HL-60 (cell line): Measurements from ENCODE around the gene FAM184A.

Source experiments
- POLR2AphosphoS5 ChIP-seq: IDR thresholded peaks from 2 replicates; pipeline ENCODE4 v1.6.1; 2012; ENCODE audit warnings: low read depth
- SPI1 ChIP-seq: IDR thresholded peaks from 2 replicates; pipeline ENCODE4 v1.6.1; 2012; ENCODE audit warnings: low read depth, mild to moderate bottlenecking, borderline replicate concordance
- TF ChIP-seq, protein P1 (sequence below): IDR thresholded peaks from one replicate; pipeline ENCODE4 v1.5.1; 2011; ENCODE audit warnings: low read length, control low read depth, inconsistent platforms; ENCODE audit not compliant: insufficient read depth
- TF ChIP-seq, protein P2 (sequence below): IDR thresholded peaks from 2 replicates; pipeline ENCODE4 v1.6.1; 2012; ENCODE audit warnings: low read depth; ENCODE audit not compliant: insufficient replicate concordance

DNA sequence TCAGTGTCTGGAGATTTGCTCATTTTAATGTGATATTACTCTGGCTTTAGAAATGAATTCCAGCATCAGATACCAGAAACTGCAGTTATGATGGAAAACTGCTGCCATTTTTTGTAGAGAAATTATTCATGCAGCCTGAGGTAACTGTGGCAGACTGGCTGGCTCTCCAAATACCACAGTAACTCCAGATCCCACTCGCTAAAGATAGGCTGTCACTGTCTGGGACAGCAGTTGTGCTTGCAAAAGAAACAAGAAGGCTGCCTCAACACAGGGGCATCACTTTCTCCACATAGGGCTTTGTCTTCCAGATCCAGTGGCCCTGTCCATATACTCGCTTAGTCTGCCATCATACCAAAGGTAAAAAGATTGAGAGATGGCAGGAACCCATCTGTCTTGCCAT is 52.7 kb downstream of the FAM184A start:
- TF ChIP-seq, protein P1, sequence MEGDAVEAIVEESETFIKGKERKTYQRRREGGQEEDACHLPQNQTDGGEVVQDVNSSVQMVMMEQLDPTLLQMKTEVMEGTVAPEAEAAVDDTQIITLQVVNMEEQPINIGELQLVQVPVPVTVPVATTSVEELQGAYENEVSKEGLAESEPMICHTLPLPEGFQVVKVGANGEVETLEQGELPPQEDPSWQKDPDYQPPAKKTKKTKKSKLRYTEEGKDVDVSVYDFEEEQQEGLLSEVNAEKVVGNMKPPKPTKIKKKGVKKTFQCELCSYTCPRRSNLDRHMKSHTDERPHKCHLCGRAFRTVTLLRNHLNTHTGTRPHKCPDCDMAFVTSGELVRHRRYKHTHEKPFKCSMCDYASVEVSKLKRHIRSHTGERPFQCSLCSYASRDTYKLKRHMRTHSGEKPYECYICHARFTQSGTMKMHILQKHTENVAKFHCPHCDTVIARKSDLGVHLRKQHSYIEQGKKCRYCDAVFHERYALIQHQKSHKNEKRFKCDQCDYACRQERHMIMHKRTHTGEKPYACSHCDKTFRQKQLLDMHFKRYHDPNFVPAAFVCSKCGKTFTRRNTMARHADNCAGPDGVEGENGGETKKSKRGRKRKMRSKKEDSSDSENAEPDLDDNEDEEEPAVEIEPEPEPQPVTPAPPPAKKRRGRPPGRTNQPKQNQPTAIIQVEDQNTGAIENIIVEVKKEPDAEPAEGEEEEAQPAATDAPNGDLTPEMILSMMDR, result no peak
- TF ChIP-seq POLR2AphosphoS5 (no peak), SPI1 (no peak)
- TF ChIP-seq, protein P2, sequence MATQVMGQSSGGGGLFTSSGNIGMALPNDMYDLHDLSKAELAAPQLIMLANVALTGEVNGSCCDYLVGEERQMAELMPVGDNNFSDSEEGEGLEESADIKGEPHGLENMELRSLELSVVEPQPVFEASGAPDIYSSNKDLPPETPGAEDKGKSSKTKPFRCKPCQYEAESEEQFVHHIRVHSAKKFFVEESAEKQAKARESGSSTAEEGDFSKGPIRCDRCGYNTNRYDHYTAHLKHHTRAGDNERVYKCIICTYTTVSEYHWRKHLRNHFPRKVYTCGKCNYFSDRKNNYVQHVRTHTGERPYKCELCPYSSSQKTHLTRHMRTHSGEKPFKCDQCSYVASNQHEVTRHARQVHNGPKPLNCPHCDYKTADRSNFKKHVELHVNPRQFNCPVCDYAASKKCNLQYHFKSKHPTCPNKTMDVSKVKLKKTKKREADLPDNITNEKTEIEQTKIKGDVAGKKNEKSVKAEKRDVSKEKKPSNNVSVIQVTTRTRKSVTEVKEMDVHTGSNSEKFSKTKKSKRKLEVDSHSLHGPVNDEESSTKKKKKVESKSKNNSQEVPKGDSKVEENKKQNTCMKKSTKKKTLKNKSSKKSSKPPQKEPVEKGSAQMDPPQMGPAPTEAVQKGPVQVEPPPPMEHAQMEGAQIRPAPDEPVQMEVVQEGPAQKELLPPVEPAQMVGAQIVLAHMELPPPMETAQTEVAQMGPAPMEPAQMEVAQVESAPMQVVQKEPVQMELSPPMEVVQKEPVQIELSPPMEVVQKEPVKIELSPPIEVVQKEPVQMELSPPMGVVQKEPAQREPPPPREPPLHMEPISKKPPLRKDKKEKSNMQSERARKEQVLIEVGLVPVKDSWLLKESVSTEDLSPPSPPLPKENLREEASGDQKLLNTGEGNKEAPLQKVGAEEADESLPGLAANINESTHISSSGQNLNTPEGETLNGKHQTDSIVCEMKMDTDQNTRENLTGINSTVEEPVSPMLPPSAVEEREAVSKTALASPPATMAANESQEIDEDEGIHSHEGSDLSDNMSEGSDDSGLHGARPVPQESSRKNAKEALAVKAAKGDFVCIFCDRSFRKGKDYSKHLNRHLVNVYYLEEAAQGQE, result no peak
